A673 (cell line): ENCODE measurements around the gene ABHD4. TPM values are rescaled to one million over a fixed set of nuclear protein-coding genes. Genes with fewer than 3 reads are reported as not detected.

Experiments
- BruUV-seq: library from RNA; stranded (reverse); fragments of 400-500 nt; replicated peaks from 2 replicates; lab custom pipeline; 2021; lab: Mats Ljungman, UMichigan
- CTCF ChIA-PET: fragments of 300-600 bp; sonication (Branson Sonifier 250); formaldehyde crosslinking; loops from one replicate; lab custom pipeline; 2022; ENCODE audit warnings: antibody characterized with exemption; lab: Charles Lee
- POLR2A ChIA-PET: fragments of 300-600 bp; sonication (Branson Sonifier 250); formaldehyde crosslinking; loops from one replicate; lab custom pipeline; 2022; ENCODE audit warnings: antibody characterized with exemption; ENCODE audit not compliant: low non-redundant PET; lab: Charles Lee
- DNase-seq: peaks from one replicate; pipeline ENCODE4 v3.0.0-alpha.2; 2015; ENCODE audit warnings: low spot score
- H3K27ac ChIP-seq: fragments of 200-600 bp; sonication (generic); 2 replicates; pipeline ENCODE4 v1.5.1; 2016; ENCODE audit warnings: mixed run types, low read depth, mild to moderate bottlenecking, mixed read lengths, antibody characterized with exemption, low read length; ENCODE audit not compliant: poor library complexity, severe bottlenecking
- H3K27me3 ChIP-seq: fragments of 200-600 bp; sonication (generic); replicated peaks from 2 replicates; pipeline ENCODE4 v1.6.1; 2017; ENCODE audit warnings: mixed run types, low read depth, mild to moderate bottlenecking, mixed read lengths, antibody characterized with exemption, low read length; ENCODE audit not compliant: insufficient read depth, poor library complexity
- H3K36me3 ChIP-seq: fragments of 200-600 bp; sonication (generic); 2 replicates; pipeline ENCODE4 v1.6.1; 2016; ENCODE audit warnings: mixed run types, mild to moderate bottlenecking, mixed read lengths, antibody characterized with exemption, low read length; ENCODE audit not compliant: insufficient read depth, poor library complexity, severe bottlenecking
- H3K4me1 ChIP-seq: fragments of 200-600 bp; sonication (generic); 2 replicates; pipeline ENCODE4 v1.6.1; 2017; ENCODE audit warnings: mixed run types, mild to moderate bottlenecking, mixed read lengths, antibody characterized with exemption, low read length; ENCODE audit not compliant: insufficient read depth, poor library complexity, severe bottlenecking
- H3K4me3 ChIP-seq: fragments of 200-600 bp; sonication (generic); 2 replicates; pipeline ENCODE4 v1.5.1; 2016; ENCODE audit warnings: low read depth, mixed run types, mild to moderate bottlenecking, mixed read lengths, low read length; ENCODE audit not compliant: poor library complexity, severe bottlenecking
- H3K9me3 ChIP-seq: fragments of 200-600 bp; sonication (generic); 2 replicates; pipeline ENCODE4 v1.6.1; 2016; ENCODE audit warnings: mixed run types, low read depth, mild to moderate bottlenecking, mixed read lengths, antibody characterized with exemption, low read length; ENCODE audit not compliant: poor library complexity, severe bottlenecking
- EZH2 ChIP-seq: fragments of 200-600 bp; sonication (generic); IDR thresholded peaks from 2 replicates; pipeline ENCODE4 v1.6.1; 2017; ENCODE audit warnings: borderline replicate concordance, low read depth, mild to moderate bottlenecking, mixed read lengths, antibody characterized with exemption, low read length; ENCODE audit not compliant: poor library complexity, severe bottlenecking
- intact Hi-C: fragments of 100-400 bp; cut with micrococcal nuclease; formaldehyde crosslinking; loops from one replicate; pipeline ENCODE4 v1.10.0; 2022; ENCODE audit not compliant: unreplicated experiment
- total RNA-seq: library from RNA; stranded (reverse); gene quantifications from 2 replicates; pipeline ENCODE4 v1.2.3, GENCODE V29; 2021
- TF ChIP-seq, protein P1 (sequence below): fragments of 300-800, 200-600 bp; sonication (generic); conservative IDR thresholded peaks from 2 replicates; pipeline ENCODE4 v1.5.1; 2017; ENCODE audit warnings: low read depth, mild to moderate bottlenecking, antibody characterized with exemption, low read length, moderate library complexity, mixed read lengths

The ABHD4 gene
- total RNA-seq, 1 experiment from 2014 or later: 36.6 TPM

DNA sequence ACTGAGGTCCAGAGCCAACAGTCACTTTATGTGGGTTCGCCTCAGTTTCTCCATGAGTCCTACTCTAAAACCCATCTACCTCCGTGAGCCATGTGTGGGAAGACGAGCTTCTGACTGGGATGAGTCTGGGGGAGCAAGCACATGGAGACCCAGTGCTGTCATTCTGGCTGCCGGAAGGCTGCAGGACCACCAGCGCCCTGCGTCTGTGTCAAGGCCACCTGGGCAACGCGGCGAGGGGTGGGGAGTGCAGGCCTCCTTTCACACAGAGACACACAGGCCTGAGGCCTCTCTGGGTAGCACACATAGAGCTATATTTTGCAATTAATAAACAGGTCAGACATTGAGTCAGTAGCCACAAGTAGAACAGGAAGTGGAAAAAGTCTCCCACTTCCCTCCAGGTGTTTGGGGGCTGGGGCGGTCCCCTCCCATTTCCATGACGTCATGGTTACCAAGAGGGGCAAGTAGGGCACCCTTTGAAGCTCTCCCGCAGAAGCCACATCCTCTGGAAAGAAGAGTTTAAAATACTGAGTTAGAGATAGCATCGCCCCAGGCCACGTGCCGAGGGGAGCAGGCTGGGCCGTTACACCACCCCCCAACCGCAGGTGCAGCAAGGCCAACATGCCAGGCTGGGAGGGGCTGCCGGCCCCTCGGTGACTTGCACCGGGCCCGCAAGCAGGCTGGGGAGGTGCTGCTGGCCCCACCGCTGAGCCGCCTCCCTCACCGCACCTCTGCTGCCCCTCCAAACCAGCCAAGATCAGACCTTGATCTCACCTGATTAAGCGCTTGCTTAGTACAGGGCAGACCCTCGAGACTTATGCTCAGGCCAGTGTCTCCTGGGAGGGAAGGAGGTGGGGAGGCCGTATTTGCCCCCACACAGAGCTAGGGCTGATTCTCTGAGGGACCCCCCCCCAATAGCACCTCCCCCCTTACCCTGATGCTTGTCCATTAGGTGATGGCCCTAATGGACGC is 41.8 kb upstream of the ABHD4 start:
- ChIA-PET CTCF (interaction anchor here (0.6 to 2.1 kb wide), 9 partner anchors 14 to 304 kb away, joined by 3 to 14 read pairs (median 4); no protein-coding TSS in a partner anchor), POLR2A (interaction anchor here (0.6 to 0.7 kb wide), 2 partner anchors 46 to 328 kb away, joined by 4 to 5 read pairs; no protein-coding TSS in a partner anchor)
- TF ChIP-seq EZH2: no peak
- Histone ChIP-seq H3K9me3 (no peaks in the 10 kb centered on the region), H3K27me3 (no peaks in the 10 kb centered on the region), H3K36me3 (no peaks in the 10 kb centered on the region), H3K27ac (peak overlapping the region; percentile 72), H3K4me3 (no peak overlapping the region), H3K4me1 (peaks cover 63% of the 10 kb centered on the region)
- no TSS peak for BruUV-seq
- intact Hi-C loops: loop anchor here (5.0 to 10.0 kb wide), 2 partner anchors 249 to 498 kb away; partner anchors contain the start of gene CDH24
- DNase-seq: no peak

DNA sequence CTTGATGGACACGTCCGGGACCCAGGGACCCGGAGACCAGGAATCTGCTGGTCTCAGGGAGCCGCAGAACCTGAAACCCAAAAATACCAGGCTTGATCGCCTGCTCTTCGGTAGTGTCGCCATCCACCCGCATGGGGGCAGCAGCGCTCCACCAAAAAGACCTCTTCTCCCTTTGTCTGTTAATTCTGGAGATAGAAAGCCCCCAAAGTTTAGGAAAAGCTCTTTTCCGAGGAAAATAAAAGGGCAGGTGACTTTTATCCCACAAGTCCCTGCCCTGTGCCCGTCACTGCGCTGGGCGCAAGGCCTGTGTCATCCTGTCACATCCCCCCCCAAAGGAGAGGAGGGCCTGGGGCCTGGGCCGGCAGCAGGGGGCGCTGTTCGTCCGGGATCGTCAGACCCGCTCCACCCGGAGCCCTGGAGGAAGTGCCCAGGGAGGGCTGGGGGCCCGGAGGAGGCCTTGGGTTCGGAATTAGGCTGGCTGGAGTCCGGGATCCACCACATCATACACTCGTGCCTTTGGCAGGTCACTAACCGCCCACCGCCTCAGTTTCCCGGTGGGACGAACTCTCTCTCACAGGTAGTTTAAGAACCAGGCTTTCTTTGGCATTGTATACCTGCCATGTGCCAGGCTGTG is 41.0 kb upstream of the ABHD4 start:
- BruUV-seq: no TSS peak
- Histone ChIP-seq H3K4me3 (peak overlapping the region; percentile 27), H3K36me3 (no peaks in the 10 kb centered on the region), H3K27me3 (no peaks in the 10 kb centered on the region), H3K4me1 (peaks cover 63% of the 10 kb centered on the region), H3K27ac (peak overlapping the region; percentile 72), H3K9me3 (no peaks in the 10 kb centered on the region)
- intact Hi-C loops: loop anchor here (1.0 to 10.0 kb wide), 5 partner anchors 96 to 498 kb away; partner anchors contain the start of gene CDH24
- ChIA-PET POLR2A (interaction anchor here (0.6 to 0.7 kb wide), 2 partner anchors 45 to 327 kb away, joined by 4 to 5 read pairs; no protein-coding TSS in a partner anchor), CTCF (interaction anchor here (0.6 to 2.1 kb wide), 8 partner anchors 13 to 303 kb away, joined by 4 to 14 read pairs (median 4); no protein-coding TSS in a partner anchor)
- TF ChIP-seq, protein P1, sequence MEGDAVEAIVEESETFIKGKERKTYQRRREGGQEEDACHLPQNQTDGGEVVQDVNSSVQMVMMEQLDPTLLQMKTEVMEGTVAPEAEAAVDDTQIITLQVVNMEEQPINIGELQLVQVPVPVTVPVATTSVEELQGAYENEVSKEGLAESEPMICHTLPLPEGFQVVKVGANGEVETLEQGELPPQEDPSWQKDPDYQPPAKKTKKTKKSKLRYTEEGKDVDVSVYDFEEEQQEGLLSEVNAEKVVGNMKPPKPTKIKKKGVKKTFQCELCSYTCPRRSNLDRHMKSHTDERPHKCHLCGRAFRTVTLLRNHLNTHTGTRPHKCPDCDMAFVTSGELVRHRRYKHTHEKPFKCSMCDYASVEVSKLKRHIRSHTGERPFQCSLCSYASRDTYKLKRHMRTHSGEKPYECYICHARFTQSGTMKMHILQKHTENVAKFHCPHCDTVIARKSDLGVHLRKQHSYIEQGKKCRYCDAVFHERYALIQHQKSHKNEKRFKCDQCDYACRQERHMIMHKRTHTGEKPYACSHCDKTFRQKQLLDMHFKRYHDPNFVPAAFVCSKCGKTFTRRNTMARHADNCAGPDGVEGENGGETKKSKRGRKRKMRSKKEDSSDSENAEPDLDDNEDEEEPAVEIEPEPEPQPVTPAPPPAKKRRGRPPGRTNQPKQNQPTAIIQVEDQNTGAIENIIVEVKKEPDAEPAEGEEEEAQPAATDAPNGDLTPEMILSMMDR: peak; percentile 100
- no peak for TF ChIP-seq EZH2
- DNase-seq: peak; percentile 88

DNA sequence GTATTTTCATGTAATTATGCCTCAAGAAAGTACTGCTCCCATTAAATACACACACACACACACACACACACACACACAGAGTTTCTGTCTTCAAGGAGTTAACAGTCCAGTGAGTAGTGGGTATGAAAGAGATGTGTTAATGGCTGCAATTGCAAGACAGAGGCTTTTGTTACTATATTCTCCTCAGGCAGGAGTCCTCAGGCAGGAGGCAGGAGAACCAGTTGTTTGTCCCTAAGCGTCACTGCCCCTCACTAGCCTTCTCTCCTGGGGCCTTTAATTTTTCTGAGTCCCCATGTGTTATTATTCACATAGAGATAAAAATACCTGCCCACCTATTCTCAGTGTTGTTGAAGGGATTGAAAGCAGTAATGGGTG is 40.3 kb upstream of the ABHD4 start:
- Histone ChIP-seq H3K4me1 (peaks cover 60% of the 10 kb centered on the region), H3K9me3 (no peaks in the 10 kb centered on the region), H3K4me3 (no peak overlapping the region), H3K36me3 (no peaks in the 10 kb centered on the region), H3K27me3 (no peaks in the 10 kb centered on the region), H3K27ac (no peak overlapping the region)
- ChIA-PET POLR2A (no interaction called here), CTCF (interaction anchor here (1.0 kb wide), 1 partner anchor 12 kb away, joined by 4 read pairs; no protein-coding TSS in a partner anchor)
- intact Hi-C loops: loop anchor here (1.0 to 10.0 kb wide), 5 partner anchors 95 to 497 kb away; partner anchors contain the start of gene CDH24
- BruUV-seq: no TSS peak
- no peak for DNase-seq
- TF ChIP-seq EZH2: no peak
- TF ChIP-seq, protein P1: no peak
